DND-41 (cell line): Measurements from ENCODE around the gene SLC6A7.

ENCODE experiments used
- ATAC-seq: fragments of 200-7000 bp; cut with Tn5 transposase; 3 replicates; pipeline ENCODE4 v1.9.1; 2021; ENCODE audit warnings: low read depth; ENCODE audit not compliant: insufficient read depth
- DNase-seq: peaks from one replicate; pipeline ENCODE4 v3.0.0-alpha.2; 2020
- H2AFZ ChIP-seq: 2 replicates; pipeline ENCODE4 v1.6.0; 2012; ENCODE audit warnings: low read depth, low read length
- H3K27ac ChIP-seq: 2 replicates; pipeline ENCODE4 v1.5.1; 2012; ENCODE audit warnings: low read length, inconsistent platforms
- H3K27me3 ChIP-seq: fragments of 200-600 bp; sonication (generic); 2 replicates; pipeline ENCODE4 v1.6.0; 2012; ENCODE audit warnings: low read length, mild to moderate bottlenecking, inconsistent platforms; ENCODE audit not compliant: insufficient read depth, poor library complexity
- H3K36me3 ChIP-seq: 2 replicates; pipeline ENCODE4 v1.5.1; 2012; ENCODE audit warnings: low read length, inconsistent platforms; ENCODE audit not compliant: insufficient read depth
- H3K4me1 ChIP-seq: 2 replicates; pipeline ENCODE4 v1.5.1; 2012; ENCODE audit warnings: mild to moderate bottlenecking, low read length; ENCODE audit not compliant: insufficient read depth
- H3K4me2 ChIP-seq: 2 replicates; pipeline ENCODE4 v1.6.0; 2012; ENCODE audit warnings: mild to moderate bottlenecking, moderate library complexity, low read length, inconsistent platforms; ENCODE audit not compliant: insufficient read depth
- H3K4me3 ChIP-seq, 2 experiments: fragments of 200-600 bp in 1 of 2; shearing (Covaris generic) in 1 of 2; 2 replicates each; pipeline ENCODE4 v1.5.1; 2012 to 2016; ENCODE audit warnings: inconsistent platforms in 2 of 2, low read length in 2 of 2, mild to moderate bottlenecking in 2 of 2, low read depth in 1 of 2, moderate library complexity in 1 of 2
- H3K79me2 ChIP-seq: 2 replicates; pipeline ENCODE4 v1.6.0; 2012; ENCODE audit warnings: low read length, inconsistent platforms; ENCODE audit not compliant: insufficient read depth
- H3K9ac ChIP-seq: 2 replicates; pipeline ENCODE4 v1.6.0; 2012; ENCODE audit warnings: low read depth, mild to moderate bottlenecking, inconsistent platforms, low read length, moderate library complexity
- H3K9me3 ChIP-seq: 2 replicates; pipeline ENCODE4 v1.5.1; 2012; ENCODE audit warnings: low read length, moderate library complexity, mild to moderate bottlenecking, inconsistent platforms; ENCODE audit not compliant: insufficient read depth, severe bottlenecking
- H4K20me1 ChIP-seq: 2 replicates; pipeline ENCODE4 v1.6.0; 2012; ENCODE audit warnings: low read length; ENCODE audit not compliant: insufficient read depth
- CTCF ChIP-seq: IDR thresholded peaks from 2 replicates; pipeline ENCODE4 v1.5.1; 2012; ENCODE audit warnings: borderline replicate concordance, low read length, moderate library complexity, mild to moderate bottlenecking; ENCODE audit not compliant: poor library complexity, severe bottlenecking; ENCODE audit errors: extremely low read depth
- EZH2 ChIP-seq: IDR thresholded peaks from 3 replicates; pipeline ENCODE4 v1.6.1; 2012; ENCODE audit warnings: borderline replicate concordance, low read depth, mild to moderate bottlenecking, moderate library complexity, low read length, inconsistent platforms; ENCODE audit not compliant: severe bottlenecking

Gene SLC6A7

GRCh38 chr5:150181766-150182545 is 7.9 kb upstream of the SLC6A7 start:
- H3K27me3 ChIP-seq, result peaks cover 13% of the 10 kb centered on the region
- DNase-seq, result no peak

GRCh38 chr5:150182774-150183173 is 7.1 kb upstream of the SLC6A7 start:
- Histone ChIP-seq H3K79me2 (no peaks in the 10 kb centered on the region), H4K20me1 (no peaks in the 10 kb centered on the region), H3K9ac (no peak overlapping the region), H3K4me3 (no peak overlapping the region), H3K9me3 (no peaks in the 10 kb centered on the region), H3K27ac (no peak overlapping the region), H3K36me3 (no peaks in the 10 kb centered on the region), H3K27me3 (peaks cover 13% of the 10 kb centered on the region), H3K4me1 (no peaks in the 10 kb centered on the region), H2AFZ (no peak overlapping the region), H3K4me2 (no peak overlapping the region)
- TF ChIP-seq EZH2, result no peak
- no peak for TF ChIP-seq CTCF
- DNase-seq (no peak), ATAC-seq (no peak)

More at GRCh38 chr5:150181766-150182545, 7.9 kb upstream of the SLC6A7 start:
- no peak for TF ChIP-seq CTCF
- TF ChIP-seq EZH2, result no peak
- Histone ChIP-seq H3K36me3 (no peaks in the 10 kb centered on the region), H3K4me1 (no peaks in the 10 kb centered on the region), H3K9ac (no peak overlapping the region), H4K20me1 (no peaks in the 10 kb centered on the region), H3K4me3 (no peak overlapping the region), H2AFZ (no peak overlapping the region), H3K4me2 (no peak overlapping the region), H3K27ac (no peak overlapping the region), H3K79me2 (no peaks in the 10 kb centered on the region), H3K9me3 (no peaks in the 10 kb centered on the region)
- no peak for ATAC-seq

GRCh38 chr5:150183436-150183835 is 6.4 kb upstream of the SLC6A7 start:
- no peak overlapping the region for H3K4me2 ChIP-seq
- ATAC-seq, result no peak

More at GRCh38 chr5:150183436-150183835, 6.4 kb upstream of the SLC6A7 start:
- no peaks in the 10 kb centered on the region for H3K36me3 ChIP-seq
- no peak overlapping the region for H3K9ac ChIP-seq
- H3K79me2 ChIP-seq, result no peaks in the 10 kb centered on the region
- H3K27me3 ChIP-seq, result peaks cover 13% of the 10 kb centered on the region
- DNase-seq, result no peak
- H2AFZ ChIP-seq, result no peak overlapping the region
- no peaks in the 10 kb centered on the region for H4K20me1 ChIP-seq
- no peak overlapping the region for H3K4me3 ChIP-seq
- no peaks in the 10 kb centered on the region for H3K4me1 ChIP-seq
- no peaks in the 10 kb centered on the region for H3K9me3 ChIP-seq
- no peak overlapping the region for H3K27ac ChIP-seq
- TF ChIP-seq CTCF, result no peak
- TF ChIP-seq EZH2, result no peak
